ENCODE measurements around the gene HLA-DPA1.

The HLA-DPA1 gene

GRCh38 chr6:33018418-33018817, 55.0 kb downstream of the HLA-DPA1 start:
- in situ Hi-C loops (cut with MboI; ENCODE audit: low sequenced_read_pairs): no loop called here

- in situ Hi-C loops (cut with MboI; ENCODE audit: low sequenced_read_pairs): no loop called here
These were observed 55.6 kb downstream of the HLA-DPA1 start for GRCh38 chr6:33017694-33018353.

DNA sequence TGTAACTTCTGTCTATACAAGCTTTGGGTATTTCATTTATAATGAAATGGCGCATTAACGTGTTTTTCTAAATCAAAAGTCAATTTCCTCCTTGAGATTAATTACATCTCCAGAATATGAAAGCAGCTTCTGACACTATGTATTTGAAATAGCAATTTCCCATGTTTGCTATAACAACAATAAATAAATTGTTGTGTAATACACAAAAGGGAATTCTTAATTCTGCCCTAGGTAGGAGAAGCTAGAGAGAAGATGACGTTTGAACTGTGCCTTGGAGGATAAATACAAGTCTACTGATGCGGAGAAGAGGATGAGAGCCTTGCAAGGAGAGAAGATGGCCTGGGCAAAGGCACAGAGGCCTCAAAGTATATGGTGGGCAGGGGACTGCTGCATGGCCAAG, 56.4 kb downstream of the HLA-DPA1 start:
- in situ Hi-C loops (cut with MboI; ENCODE audit: low sequenced_read_pairs): no loop called here

- in situ Hi-C loops (cut with MboI; ENCODE audit: low sequenced_read_pairs): no loop called here
These were observed 57.7 kb downstream of the HLA-DPA1 start for GRCh38 chr6:33015798-33016197.

DNA sequence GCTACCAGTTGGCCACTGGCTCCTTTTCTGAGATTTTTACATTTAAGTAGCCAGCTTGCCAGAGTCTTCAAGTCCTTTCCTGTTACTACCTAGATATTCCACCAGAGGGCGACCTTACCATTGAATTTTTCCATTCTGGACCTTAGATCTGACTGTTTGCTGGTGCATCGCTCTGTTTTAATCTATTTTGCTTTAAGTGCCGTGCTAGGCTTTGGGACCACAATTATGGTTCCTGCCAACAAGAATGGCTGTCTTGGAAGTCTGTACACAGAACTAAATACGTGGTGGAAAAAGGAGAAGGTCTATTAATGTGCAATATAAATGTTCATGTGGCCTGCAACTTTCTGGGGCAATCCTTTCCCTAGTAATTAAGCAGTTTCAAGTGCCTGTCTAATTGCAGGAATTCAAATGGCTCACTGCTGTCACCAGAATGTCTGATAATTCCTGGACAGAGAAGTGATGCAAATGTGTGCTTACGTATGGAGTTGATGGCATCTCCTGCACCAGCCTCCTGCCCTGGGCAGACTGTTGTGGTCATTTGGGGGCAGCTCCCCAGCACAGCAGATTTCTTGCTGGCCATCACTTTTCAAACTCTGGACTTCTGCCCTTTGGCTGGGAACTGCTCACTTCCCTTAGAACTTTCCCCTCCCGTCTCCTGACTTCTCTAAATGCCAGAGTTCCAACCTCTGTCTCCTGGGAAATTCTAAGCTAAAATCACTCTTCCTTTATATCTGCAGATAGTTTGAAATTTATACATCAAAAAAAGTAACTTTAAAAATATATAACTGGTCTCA, 58.4 kb downstream of the HLA-DPA1 start:
- in situ Hi-C loops (cut with MboI; ENCODE audit: low sequenced_read_pairs): no loop called here
